ENCODE measurements around the gene WDR55. TPM values are rescaled to one million over a fixed set of nuclear protein-coding genes. Genes with fewer than 3 reads are reported as not detected.

WDR55 gene
- polyA plus RNA-seq, 1 experiment: 17.9 TPM

- H3K4me3 ChIP-seq (ENCODE audit: low read depth, low read length): no peak overlapping the region
- H3K36me3 ChIP-seq (ENCODE audit: control insufficient read depth, insufficient read depth, low read length): no peaks in the 10 kb centered on the region
- no peak for TF ChIP-seq CTCF (IDR thresholded peaks at IDR 0.05; ENCODE audit: insufficient read depth, low read depth, low read length)
- ChIA-PET CTCF (interaction anchor here (1.3 kb wide), 1 partner anchor 258 kb away, joined by 3 read pairs; no protein-coding TSS in a partner anchor), POLR2A (no interaction called here)
- no peak for DNase-seq (ENCODE audit: low read depth)
- no peaks in the 10 kb centered on the region for H3K27me3 ChIP-seq (ENCODE audit: control insufficient read depth, insufficient read depth, low read length)
These were observed 34.2 kb upstream of the WDR55 start for GRCh38 chr5:140630292-140631035.

GRCh38 chr5:140631036-140631417, 33.7 kb upstream of the WDR55 start:
- ChIA-PET CTCF (interaction anchor here (1.3 kb wide), 1 partner anchor 258 kb away, joined by 3 read pairs; no protein-coding TSS in a partner anchor), POLR2A (no interaction called here)
- H3K4me3 ChIP-seq (ENCODE audit: low read depth, low read length): no peak overlapping the region
- no peak for DNase-seq (ENCODE audit: low read depth)
- H3K36me3 ChIP-seq (ENCODE audit: control insufficient read depth, insufficient read depth, low read length): no peaks in the 10 kb centered on the region
- TF ChIP-seq CTCF (IDR thresholded peaks at IDR 0.05; ENCODE audit: insufficient read depth, low read depth, low read length): no peak
- H3K27me3 ChIP-seq (ENCODE audit: control insufficient read depth, insufficient read depth, low read length): no peaks in the 10 kb centered on the region

GRCh38 chr5:140631831-140632365, 32.8 kb upstream of the WDR55 start:
- POLR2A ChIA-PET: no interaction called here
- peak overlapping the region; percentile 34 for H3K4me3 ChIP-seq (ENCODE audit: low read depth, low read length)
- H3K27me3 ChIP-seq (ENCODE audit: control insufficient read depth, insufficient read depth, low read length): no peaks in the 10 kb centered on the region
- H3K36me3 ChIP-seq (ENCODE audit: control insufficient read depth, insufficient read depth, low read length): no peaks in the 10 kb centered on the region
- CTCF ChIA-PET: no interaction called here
- no peak for TF ChIP-seq CTCF (IDR thresholded peaks at IDR 0.05; ENCODE audit: insufficient read depth, low read depth, low read length)
- no peak for DNase-seq (ENCODE audit: low read depth)

- ChIA-PET CTCF (interaction anchor here (0.7 kb wide), 1 partner anchor 269 kb away, joined by 3 read pairs; no protein-coding TSS in a partner anchor), POLR2A (interaction anchor here (0.8 kb wide), 1 partner anchor 33 kb away, joined by 3 read pairs; no protein-coding TSS in a partner anchor)
- DNase-seq (ENCODE audit: low read depth): no peak
- no peak for TF ChIP-seq CTCF (IDR thresholded peaks at IDR 0.05; ENCODE audit: insufficient read depth, low read depth, low read length)
- no peaks in the 10 kb centered on the region for H3K36me3 ChIP-seq (ENCODE audit: control insufficient read depth, insufficient read depth, low read length)
- no peaks in the 10 kb centered on the region for H3K27me3 ChIP-seq (ENCODE audit: control insufficient read depth, insufficient read depth, low read length)
- peak overlapping the region; percentile 34 for H3K4me3 ChIP-seq (ENCODE audit: low read depth, low read length)
These were observed 32.2 kb upstream of the WDR55 start for GRCh38 chr5:140632366-140633020.

DNA sequence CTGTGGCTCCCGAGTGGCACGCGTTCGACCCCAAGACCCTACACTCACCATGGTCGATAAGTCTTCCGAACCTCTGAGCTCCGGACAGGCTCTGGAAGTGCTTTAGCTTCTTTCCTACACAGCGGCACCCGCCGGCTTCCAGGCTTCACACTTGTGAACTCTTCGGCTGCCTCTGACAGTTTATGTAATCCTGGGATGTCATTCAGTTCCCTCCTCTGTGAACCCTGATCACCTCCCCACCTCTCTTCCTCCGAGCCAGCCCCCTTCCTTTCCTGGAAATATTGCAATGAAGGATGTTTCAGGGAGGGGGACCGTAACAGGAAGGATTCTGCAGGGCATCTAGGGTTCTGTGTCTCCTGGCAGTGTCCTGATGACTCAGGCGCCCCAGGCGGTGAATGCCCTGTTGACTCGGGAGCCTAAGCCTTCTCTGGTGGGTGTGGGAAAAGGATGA, 31.7 kb upstream of the WDR55 start, which contains the start of gene CD14:
Gene CD14 (minus strand): TSS at position 155 of the 451 bp plus-strand sequence. CDS start 104 bp downstream, at position 51.
- peak; percentile 18; the same call in 1 of the 2 replicates for TF ChIP-seq CTCF (IDR thresholded peaks at IDR 0.05; ENCODE audit: insufficient read depth, low read depth, low read length)
- Histone ChIP-seq H3K27me3 (ENCODE audit: control insufficient read depth, insufficient read depth, low read length) (no peaks in the 10 kb centered on the region), H3K4me3 (ENCODE audit: low read depth, low read length) (peak within 1 kb of the TSS; percentile 34), H3K36me3 (ENCODE audit: control insufficient read depth, insufficient read depth, low read length) (no peaks in the 10 kb centered on the region)
- ChIA-PET CTCF (interaction anchor here (0.6 to 2.9 kb wide), 3 partner anchors 48 to 270 kb away, joined by 3 to 15 read pairs (median 3); no protein-coding TSS in a partner anchor), POLR2A (interaction anchor here (0.8 kb wide), 1 partner anchor 32 kb away, joined by 3 read pairs; no protein-coding TSS in a partner anchor)
- no peak for DNase-seq (ENCODE audit: low read depth)
